GOT3 (cell line): ENCODE measurements around the gene CERS1.
A peak's percentile ranks its signal among the peaks of the same experiment; 100 is the strongest.

Experiments used
- DNase-seq: peaks from one replicate; lab custom pipeline; 2025; ENCODE audit warnings: mixed read lengths; lab: John Stamatoyannopoulos, UW

The CERS1 gene, protein sequence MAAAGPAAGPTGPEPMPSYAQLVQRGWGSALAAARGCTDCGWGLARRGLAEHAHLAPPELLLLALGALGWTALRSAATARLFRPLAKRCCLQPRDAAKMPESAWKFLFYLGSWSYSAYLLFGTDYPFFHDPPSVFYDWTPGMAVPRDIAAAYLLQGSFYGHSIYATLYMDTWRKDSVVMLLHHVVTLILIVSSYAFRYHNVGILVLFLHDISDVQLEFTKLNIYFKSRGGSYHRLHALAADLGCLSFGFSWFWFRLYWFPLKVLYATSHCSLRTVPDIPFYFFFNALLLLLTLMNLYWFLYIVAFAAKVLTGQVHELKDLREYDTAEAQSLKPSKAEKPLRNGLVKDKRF

DNA sequence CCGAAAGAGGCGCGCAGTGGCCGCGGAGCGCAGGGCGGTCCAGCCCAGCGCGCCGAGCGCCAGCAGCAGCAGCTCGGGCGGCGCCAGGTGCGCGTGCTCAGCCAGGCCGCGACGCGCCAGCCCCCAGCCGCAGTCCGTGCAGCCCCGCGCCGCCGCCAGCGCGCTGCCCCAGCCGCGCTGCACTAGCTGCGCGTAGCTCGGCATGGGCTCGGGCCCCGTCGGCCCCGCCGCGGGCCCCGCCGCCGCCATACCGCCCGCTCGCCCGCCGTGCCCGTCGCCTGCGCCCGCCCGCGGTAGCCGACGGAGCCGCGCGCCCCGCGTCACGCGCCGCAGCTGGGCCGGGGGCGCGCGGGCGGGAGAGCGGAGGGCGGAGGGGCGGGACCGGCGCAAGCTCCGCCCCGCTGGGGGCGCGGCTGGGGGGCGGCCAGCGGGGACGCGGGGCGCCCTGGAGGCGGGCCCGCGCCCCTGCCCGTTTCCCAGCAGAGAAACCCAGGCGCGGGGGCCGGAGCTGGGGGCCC, at the start of gene CERS1:
Gene CERS1 (minus strand): TSS at position 335 of the 518 bp plus-strand sequence. CDS start 86 bp downstream, at position 249.
- no peak for DNase-seq

GRCh38 chr19:18945297-18945696, 49.3 kb upstream of the CERS1 start:
- DNase-seq: no peak

DNA sequence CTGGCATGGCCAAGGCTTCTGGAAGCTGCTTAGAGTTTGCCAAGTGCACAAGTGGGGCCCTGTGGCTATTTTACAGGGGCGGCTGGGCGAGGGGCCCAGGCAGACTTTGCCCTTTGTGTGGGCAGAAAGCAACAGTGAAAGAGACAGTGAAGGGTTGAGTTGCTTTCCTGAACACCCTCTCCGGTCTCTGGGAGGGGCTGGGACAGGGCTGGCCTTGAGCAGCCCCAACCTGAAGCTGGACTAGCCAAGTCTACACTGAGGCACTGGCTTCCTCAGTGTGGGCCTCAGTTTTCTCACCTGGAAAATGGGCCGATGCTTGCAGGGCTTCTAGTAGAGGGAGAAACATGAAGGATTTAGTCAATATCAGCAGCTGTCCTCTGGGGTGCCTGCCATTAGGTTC, 47.5 kb upstream of the CERS1 start:
- no peak for DNase-seq

- no peak for DNase-seq
Observed at GRCh38 chr19:18942692-18943091, 46.7 kb upstream of the CERS1 start.

GRCh38 chr19:18941628-18942354, 45.8 kb upstream of the CERS1 start:
- DNase-seq: no peak

DNA sequence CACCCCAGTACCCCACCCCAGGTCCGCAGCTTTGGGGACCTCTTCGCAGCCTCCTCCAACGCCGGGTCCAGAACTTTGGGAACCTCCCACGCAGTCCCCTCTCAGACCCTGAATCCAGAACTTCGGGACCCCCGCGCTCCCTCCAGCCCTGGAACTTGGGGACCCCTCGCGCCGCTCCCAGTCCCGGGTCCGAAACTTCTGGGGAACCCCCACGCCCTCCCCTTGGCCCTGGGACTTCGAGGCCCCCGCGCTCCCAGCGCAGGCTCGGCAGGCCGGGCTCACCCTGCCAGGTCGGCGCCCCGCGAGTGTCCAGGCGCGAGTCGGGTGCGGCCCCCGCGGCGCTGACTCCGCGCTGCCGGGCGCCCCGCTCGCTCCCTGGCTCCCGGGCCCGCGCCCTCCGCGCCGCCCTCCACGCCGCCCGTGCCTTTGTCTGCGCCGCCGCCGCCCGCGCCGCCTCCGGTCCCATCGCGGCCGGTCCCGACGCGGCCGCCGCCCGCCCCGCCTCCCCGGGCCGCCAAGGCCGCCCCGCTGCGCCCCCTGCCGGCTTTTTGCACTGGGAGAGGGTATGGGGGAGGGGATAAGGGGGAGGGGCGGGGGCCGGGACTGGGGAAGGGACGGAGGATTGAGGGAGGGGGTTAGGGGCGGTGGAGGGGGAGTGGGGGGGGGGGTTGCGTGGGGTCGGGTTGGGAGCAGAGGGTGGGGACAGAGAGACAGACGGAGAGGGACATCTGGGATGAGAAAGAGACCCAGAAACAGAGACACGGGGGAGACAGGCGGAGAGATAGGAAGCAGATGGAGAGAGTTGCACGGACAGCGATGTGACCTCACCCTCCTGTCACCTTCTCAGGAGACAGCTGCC, 45.0 kb upstream of the CERS1 start, which contains the start of gene HOMER3:
Gene HOMER3 (minus strand): TSS at position 449 of the 859 bp plus-strand sequence. CDS start 2,235 bp downstream, outside the sequence.
- DNase-seq: no peak

DNA sequence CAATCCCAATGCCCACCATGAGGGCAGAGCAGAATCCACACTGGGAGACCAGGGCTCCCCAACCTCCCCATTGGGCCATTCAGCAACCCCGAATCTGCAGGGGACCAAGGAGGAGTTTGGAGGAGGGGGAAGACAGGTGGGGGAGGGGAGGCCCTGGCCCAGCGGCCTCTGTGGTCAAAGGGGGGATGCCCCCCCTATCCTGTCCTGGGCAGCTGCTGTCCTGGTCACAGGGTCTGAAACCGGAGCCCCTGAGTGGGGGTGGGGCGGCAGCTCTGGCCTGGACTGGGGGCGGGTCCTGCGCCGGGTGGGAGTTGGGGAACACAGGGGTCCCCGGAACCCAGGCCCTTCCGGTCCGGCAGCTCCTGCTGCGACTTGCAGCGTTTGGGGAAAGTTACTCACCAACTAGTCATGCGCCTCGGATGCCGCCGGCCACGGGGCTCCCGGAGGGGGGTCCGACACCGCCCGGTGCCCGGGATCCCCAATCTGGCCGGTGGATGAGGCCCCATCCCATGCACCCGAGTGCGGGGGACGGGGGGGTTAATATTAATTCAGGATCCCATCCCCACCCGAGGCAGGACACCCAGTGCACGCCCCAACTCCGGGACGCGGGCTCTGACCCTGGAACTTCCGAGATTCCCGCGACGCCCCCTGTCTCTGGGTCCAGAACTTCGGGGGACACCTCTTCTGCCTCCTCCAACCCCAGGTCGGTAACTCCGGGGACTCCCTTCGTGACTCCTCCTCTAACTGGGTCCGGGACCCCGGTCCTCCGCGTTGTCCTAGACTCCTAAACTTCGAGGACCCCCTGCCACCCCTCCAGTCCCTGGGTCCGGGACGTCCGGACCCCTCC, 44.2 kb upstream of the CERS1 start:
- DNase-seq: peak; percentile 10

DNA sequence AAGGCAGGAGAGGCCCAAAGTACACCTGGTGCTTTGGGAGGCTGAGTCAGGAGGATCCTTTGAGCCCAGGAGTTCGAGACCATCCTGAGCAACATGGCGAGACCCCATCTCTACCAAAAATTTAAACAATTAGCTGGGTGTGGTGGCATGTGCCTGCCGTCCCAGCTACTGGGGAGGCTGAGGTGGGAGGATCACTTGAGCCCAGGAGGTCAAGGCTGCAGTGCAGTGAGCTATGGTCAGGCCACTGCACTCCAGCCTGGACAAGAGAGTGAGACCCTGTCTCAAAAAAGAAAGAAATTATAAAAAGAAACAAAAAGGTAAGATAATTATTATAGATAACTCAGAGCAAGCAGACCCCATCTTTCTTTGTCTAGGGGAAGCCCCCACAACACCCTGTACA, 43.2 kb upstream of the CERS1 start:
- no peak for DNase-seq

DNA sequence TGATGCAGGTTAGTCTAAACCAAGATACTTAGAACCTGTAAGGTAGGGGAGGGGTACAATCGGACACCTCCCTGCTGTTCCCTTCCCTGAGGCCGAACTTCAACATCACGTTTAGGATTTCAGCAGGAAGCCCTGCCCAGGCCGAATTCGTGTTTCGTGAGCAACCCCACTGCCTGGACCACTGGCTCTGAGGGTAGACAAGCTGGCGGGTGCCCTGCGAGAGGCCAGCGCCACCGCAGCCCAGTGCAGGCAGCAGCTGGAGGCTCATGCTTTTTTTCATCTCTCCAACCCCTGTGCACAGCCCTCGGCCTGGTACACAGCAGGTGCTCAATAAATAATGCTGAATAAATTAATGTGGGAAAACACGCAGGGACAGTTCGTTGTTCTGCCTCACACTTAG, 37.3 kb upstream of the CERS1 start:
- no peak for DNase-seq

GRCh38 chr19:18932216-18932841, 36.4 kb upstream of the CERS1 start:
- DNase-seq: no peak

DNA sequence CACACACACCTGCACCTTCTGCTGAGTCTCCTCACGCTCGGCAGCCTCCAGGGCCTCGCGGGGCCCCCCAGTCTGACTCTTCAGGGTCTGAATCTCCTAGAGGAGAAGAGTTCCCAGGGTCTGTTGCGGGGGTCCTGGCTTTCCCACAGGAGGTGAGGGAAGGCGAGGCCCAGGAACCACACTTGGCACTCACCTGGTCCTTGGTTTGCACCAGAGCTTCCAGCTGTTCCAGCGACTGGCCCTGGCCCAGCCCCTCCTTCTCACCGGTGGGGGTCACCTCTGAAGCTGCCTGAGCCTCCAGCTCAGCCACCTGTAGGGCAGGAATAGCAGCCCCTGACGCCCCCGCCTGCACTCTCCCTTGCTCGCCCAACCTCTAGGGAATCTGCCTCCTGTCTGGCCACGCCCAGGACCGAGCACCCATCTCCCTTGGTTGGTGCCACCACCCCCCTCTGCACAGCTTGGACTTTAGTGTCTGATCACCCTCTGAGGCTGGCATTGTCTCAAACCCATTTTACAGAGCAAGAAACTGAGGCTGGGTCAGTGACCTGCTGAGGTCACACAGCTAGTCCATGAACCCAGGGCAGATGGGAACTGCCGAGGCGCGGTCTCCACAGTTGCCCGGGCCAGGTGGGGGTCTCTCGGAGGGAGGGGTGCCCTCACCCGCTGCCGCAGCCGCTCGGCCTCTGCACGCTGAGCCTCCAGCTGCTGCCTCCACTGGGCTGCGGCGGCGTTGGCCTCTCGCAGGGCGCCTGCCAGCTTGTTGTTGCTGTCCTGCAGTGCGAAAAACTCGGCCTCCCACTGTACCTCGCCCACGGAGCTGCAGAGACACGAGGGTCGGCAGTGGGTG, 35.6 kb upstream of the CERS1 start:
- DNase-seq: no peak

DNA sequence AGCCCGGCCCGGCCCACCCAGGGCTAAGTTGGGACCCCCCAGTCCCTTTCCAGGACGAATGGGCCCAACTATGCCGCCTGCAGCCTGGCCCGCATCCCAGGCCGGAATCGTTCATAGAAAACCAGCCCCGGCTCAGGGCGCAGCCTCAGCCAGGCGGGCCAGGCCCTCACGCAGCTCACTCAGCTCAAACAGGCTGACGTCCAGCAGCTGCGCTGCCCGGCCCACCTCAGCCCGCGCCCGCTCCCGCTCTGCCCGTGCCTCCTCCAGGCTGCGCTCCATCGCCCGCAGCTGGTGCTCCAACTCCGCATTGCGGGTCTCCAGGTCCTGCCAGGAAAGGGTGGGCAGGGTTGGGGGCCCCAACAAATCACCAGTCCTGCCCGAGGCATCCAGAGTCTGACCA, 33.4 kb upstream of the CERS1 start:
- DNase-seq: no peak

- DNase-seq: no peak
Observed at GRCh38 chr19:18928018-18928805, 32.3 kb upstream of the CERS1 start.

- no peak for DNase-seq
Observed at GRCh38 chr19:18924684-18925213, 28.8 kb upstream of the CERS1 start.

- DNase-seq: no peak
Observed at GRCh38 chr19:18922228-18922985, 26.4 kb upstream of the CERS1 start.

DNA sequence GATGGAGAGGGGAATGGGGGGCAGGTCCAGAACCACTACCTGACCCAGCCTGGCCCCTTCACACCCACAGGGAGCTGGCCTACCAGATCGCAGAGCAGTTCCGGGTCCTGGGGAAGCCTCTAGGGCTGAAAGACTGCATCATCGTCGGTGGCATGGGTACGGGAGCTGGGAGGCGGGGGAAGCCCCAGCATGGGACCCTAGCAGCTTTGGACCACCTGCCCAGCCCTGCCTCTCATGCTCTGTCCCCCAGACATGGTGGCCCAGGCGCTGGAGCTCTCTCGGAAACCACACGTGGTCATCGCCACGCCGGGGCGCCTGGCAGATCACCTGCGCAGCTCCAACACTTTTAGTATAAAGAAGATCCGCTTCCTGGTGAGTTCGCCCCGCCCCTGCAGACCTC, 25.6 kb upstream of the CERS1 start:
- no peak for DNase-seq

DNA sequence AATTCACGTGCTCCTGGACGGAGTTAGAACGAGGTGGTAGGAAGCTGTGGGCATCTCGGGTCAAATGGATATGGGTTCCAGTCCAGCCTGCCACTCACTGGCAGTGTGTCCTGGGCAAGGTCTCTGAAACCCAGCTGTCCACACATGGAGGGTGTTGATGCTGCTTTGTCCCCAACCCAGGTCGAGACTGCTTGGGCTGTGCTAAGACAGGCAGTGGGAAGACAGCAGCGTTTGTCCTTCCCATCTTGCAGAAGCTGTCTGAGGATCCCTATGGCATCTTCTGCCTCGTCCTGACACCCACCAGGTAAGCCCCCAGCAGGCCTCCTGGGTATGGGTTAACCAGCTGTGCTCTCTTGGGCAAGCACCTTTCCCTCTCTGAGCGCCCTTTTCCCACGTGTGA, 24.4 kb upstream of the CERS1 start:
- no peak for DNase-seq

DNA sequence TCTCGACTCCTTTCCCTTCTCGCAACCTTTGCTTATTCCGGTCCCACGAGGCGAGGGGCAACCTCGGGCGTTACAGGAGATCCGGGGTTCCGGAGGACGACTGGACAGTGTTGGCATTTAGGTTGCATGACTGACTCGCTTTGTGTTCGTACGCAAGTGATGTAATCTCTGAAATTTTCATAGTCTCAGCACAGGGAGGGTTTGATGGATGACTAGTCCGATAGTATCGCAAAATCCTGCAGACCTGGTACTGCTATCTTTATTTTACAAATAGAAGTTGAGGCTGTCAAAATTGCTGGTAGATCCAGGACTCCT, 23.9 kb upstream of the CERS1 start:
- DNase-seq: no peak
